ENCODE results near the gene PCDHGB1. TPM values are rescaled to one million over a fixed set of nuclear protein-coding genes. Genes with fewer than 3 reads are reported as not detected.
"Not testable (repeated sequence)": the region's sequence is repeated elsewhere in the genome, so short reads cannot be mapped to it uniquely, and the experiment has no call there.

PCDHGB1 gene
- total and polyA plus RNA-seq, 8 donors = under 0.01 to 1.2 (median 0.43) TPM; not detected in 3

DNA sequence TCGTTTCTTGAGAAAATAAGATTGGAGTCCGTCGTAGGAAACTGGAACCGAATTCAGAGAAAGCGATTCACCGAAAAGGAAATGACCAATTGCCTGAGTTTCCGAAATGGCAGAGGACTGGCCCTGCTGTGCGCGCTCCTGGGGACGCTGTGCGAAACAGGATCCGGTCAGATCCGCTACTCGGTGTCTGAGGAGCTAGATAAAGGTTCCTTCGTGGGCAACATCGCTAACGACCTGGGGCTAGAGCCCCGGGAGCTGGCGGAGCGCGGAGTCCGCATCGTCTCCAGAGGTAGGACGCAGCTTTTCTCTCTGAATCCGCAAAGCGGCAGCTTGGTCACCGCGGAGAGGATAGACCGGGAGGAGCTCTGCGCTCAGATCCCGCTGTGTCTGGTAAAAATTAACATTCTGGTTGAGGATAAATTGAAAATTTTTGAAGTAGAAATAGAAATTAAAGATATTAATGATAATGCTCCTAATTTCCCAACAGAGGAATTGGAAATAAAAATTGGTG, 5.9 kb upstream of the PCDHGB1 start:
- Histone ChIP-seq H3K9me3 (peaks cover 36 to 99% (median 96%) of the 10 kb centered on the region in 4 donors), H3K36me3 (peaks cover 0 to 8% (median 0%) of the 10 kb centered on the region in 4 donors), H3K4me1 (no peaks in the 10 kb centered on the region), H3K27ac (no peak overlapping the region), H3K4me3 (peak overlapping the region in 2 of 4 donors; percentile 4 to 17), H3K27me3 (peaks cover 0 to 66% (median 15%) of the 10 kb centered on the region in 3 donors)
- 24 to 32% (median 27%) methylated on average over 31 of the region's 31 CpGs for WGBS, 5 donors
- intact Hi-C loops (cut with DNase I; ENCODE audit: low total_unique reads) = no loop called here
- TF ChIP-seq, protein P1, sequence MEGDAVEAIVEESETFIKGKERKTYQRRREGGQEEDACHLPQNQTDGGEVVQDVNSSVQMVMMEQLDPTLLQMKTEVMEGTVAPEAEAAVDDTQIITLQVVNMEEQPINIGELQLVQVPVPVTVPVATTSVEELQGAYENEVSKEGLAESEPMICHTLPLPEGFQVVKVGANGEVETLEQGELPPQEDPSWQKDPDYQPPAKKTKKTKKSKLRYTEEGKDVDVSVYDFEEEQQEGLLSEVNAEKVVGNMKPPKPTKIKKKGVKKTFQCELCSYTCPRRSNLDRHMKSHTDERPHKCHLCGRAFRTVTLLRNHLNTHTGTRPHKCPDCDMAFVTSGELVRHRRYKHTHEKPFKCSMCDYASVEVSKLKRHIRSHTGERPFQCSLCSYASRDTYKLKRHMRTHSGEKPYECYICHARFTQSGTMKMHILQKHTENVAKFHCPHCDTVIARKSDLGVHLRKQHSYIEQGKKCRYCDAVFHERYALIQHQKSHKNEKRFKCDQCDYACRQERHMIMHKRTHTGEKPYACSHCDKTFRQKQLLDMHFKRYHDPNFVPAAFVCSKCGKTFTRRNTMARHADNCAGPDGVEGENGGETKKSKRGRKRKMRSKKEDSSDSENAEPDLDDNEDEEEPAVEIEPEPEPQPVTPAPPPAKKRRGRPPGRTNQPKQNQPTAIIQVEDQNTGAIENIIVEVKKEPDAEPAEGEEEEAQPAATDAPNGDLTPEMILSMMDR (IDR thresholded peaks at IDR 0.05) = no peak
- TF ChIP-seq POLR2AphosphoS5 (IDR thresholded peaks at IDR 0.05) (no peak), EP300 (IDR thresholded peaks at IDR 0.05) (no peak), POLR2A (IDR thresholded peaks at IDR 0.05) (no peak)
- no peak for DNase-seq

DNA sequence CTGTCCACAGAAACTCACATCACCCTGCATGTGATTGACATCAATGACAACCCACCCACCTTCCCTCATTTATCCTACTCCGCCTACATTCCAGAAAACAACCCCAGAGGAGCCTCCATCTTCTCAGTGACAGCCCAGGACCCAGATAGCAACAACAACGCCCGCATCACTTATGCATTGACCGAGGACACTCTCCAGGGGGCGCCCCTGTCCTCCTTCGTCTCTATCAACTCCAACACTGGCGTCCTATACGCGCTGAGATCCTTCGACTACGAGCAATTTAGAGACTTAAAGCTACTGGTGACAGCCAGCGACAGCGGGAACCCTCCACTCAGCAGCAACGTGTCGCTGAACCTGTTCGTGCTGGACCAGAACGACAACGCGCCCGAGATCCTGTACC, 4.6 kb upstream of the PCDHGB1 start:
- no peak for DNase-seq
- H3K4me1 ChIP-seq = no peaks in the 10 kb centered on the region
- 37 to 62% (median 39%) methylated on average over 11 to 20 of the region's 20 CpGs for WGBS, 5 donors
- H3K27me3 ChIP-seq = peaks cover 0 to 63% (median 12%) of the 10 kb centered on the region in 3 donors
- intact Hi-C loops (cut with DNase I; ENCODE audit: low total_unique reads) = no loop called here
- H3K36me3 ChIP-seq = peaks cover 0 to 8% (median 0%) of the 10 kb centered on the region in 4 donors
- no peak overlapping the region for H3K4me3 ChIP-seq
- H3K27ac ChIP-seq = no peak overlapping the region
- TF ChIP-seq, protein P1 (IDR thresholded peaks at IDR 0.05) = no peak
- TF ChIP-seq POLR2AphosphoS5 (IDR thresholded peaks at IDR 0.05) (no peak), EP300 (IDR thresholded peaks at IDR 0.05) (no peak), POLR2A (IDR thresholded peaks at IDR 0.05) (no peak)
- H3K9me3 ChIP-seq = peaks cover 29 to 98% (median 94%) of the 10 kb centered on the region in 4 donors

DNA sequence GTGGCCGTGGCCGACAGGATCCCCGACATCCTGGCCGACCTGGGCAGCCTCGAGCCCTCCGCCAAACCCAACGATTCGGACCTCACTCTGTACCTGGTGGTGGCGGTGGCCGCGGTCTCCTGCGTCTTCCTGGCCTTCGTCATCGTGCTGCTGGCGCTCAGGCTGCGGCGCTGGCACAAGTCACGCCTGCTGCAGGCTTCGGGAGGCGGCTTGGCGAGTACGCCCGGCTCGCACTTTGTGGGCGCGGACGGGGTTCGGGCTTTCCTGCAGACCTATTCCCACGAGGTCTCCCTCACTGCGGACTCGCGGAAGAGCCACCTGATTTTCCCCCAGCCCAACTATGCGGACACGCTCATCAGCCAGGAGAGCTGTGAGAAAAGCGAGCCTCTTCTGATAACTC, 3.9 kb upstream of the PCDHGB1 start:
- H3K4me3 ChIP-seq = not testable (repeated sequence)

DNA sequence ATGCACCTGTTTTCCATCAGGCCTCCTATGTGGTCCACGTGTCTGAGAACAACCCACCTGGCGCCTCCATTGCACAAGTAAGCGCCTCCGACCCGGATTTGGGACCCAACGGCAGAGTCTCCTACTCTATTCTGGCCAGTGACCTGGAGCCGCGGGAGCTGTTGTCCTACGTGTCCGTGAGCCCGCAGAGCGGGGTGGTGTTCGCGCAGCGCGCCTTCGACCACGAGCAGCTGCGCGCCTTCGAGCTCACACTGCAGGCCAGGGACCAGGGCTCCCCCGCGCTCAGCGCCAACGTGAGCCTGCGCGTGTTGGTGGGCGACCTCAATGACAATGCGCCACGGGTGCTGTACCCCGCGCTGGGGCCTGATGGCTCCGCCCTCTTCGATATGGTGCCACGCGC, 1.7 kb downstream of the PCDHGB1 start:
- Histone ChIP-seq H3K36me3 (peaks cover 0 to 8% (median 0%) of the 10 kb centered on the region in 4 donors), H3K4me1 (no peaks in the 10 kb centered on the region), H3K27me3 (peaks cover 0 to 71% (median 5%) of the 10 kb centered on the region in 3 donors), H3K9me3 (peaks cover 31 to 97% (median 86%) of the 10 kb centered on the region in 4 donors), H3K27ac (no peak overlapping the region), H3K4me3 (no peak overlapping the region)
- intact Hi-C loops (cut with DNase I; ENCODE audit: low total_unique reads) = no loop called here
- TF ChIP-seq POLR2AphosphoS5 (IDR thresholded peaks at IDR 0.05) (no peak), POLR2A (IDR thresholded peaks at IDR 0.05) (no peak)
- WGBS, 5 donors = 30 to 56% (median 38%) methylated on average over 6 to 34 of the region's 36 CpGs
- no peak for DNase-seq

More for the DNA sequence above, 3.9 kb upstream of the PCDHGB1 start:
- intact Hi-C loops (cut with DNase I; ENCODE audit: low total_unique reads); H3K27ac ChIP-seq; H3K4me1 ChIP-seq; DNase-seq; H3K36me3 ChIP-seq: not testable (repeated sequence)
- H3K9me3 ChIP-seq = peaks cover 28 to 98% (median 94%) of the 10 kb centered on the region in 4 donors
- WGBS, 5 donors = 42 to 48% (median 46%) methylated on average over 13 to 25 of the region's 35 CpGs
- H3K27me3 ChIP-seq = peaks cover 0 to 63% (median 12%) of the 10 kb centered on the region in 3 donors

DNA sequence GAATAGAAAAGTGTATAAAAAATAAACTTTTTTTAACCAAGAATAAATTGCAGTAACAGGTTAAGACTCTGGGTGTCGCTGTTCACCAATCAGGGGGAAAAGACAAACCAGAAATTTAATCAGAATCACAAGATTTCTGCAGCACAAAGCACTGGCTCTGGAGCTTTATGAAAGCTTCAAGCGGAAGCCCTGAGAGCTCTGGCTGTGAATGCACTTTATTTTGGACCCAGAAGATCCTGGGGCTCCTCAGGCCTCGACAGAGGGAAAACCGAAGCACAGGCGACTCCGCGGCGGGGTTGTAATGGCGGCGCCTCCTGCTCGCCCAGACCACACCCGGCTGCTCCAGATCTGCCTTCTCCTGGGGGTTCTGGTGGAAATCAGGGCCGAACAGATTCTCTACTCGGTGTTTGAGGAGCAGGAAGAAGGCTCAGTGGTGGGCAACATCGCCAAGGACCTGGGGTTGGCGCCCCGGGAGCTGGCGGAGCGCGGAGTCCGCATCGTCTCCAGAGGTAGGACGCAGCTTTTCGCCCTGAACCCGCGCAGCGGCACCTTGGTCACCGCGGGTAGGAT, 5.1 kb downstream of the PCDHGB1 start, which contains the start of gene PCDHGA4:
Gene PCDHGA4, plus strand, starts transcription at position 122 of the 570 bp plus-strand sequence. Its CDS starts 87 bp downstream, at position 209.
- no peaks in the 10 kb centered on the region for H3K4me1 ChIP-seq
- TF ChIP-seq, protein P1 (IDR thresholded peaks at IDR 0.05) = peak in 2 of 7 experiments; percentile 10 to 23
- TF ChIP-seq EP300 (IDR thresholded peaks at IDR 0.05) (no peak), POLR2A (IDR thresholded peaks at IDR 0.05) (no peak)
- H3K27me3 ChIP-seq = peaks cover 0 to 63% (median 9%) of the 10 kb centered on the region in 3 donors
- intact Hi-C loops (cut with DNase I; ENCODE audit: low total_unique reads) = no loop called here
- H3K36me3 ChIP-seq = peaks cover 0 to 6% (median 0%) of the 10 kb centered on the region in 4 donors
- H3K27ac ChIP-seq = no peak within 1 kb of the TSS
- no peak for DNase-seq
- 14 to 24% (median 17%) methylated on average over 21 to 29 of the region's 29 CpGs for WGBS, 5 donors
- peak within 1 kb of the TSS; percentile 23 to 28 (median 24) for H3K4me3 ChIP-seq
- peaks cover 33 to 97% (median 87%) of the 10 kb centered on the region in 4 donors for H3K9me3 ChIP-seq
